ENCODE measurements around the gene UBXN7.
"Not testable (repeated sequence)": the region's sequence is repeated elsewhere in the genome, so short reads cannot be mapped to it uniquely, and the experiment has no call there.

Gene UBXN7

GRCh38 chr3:196445391-196445790 lies 13.2 kb upstream of the UBXN7 start:
- H3K9me3 ChIP-seq (ENCODE audit: control insufficient read depth, insufficient read depth, low read depth, low read length); H3K4me3 ChIP-seq (ENCODE audit: low read depth, low read length); H3K36me3 ChIP-seq (ENCODE audit: control insufficient read depth, insufficient read depth, low read length); H3K27me3 ChIP-seq (ENCODE audit: control insufficient read depth, insufficient read depth, low read length); H3K9ac ChIP-seq (ENCODE audit: low read length); H3K4me1 ChIP-seq (ENCODE audit: control insufficient read depth, insufficient read depth, low read length); H3K27ac ChIP-seq (ENCODE audit: low read depth, low read length): not testable (repeated sequence)

DNA sequence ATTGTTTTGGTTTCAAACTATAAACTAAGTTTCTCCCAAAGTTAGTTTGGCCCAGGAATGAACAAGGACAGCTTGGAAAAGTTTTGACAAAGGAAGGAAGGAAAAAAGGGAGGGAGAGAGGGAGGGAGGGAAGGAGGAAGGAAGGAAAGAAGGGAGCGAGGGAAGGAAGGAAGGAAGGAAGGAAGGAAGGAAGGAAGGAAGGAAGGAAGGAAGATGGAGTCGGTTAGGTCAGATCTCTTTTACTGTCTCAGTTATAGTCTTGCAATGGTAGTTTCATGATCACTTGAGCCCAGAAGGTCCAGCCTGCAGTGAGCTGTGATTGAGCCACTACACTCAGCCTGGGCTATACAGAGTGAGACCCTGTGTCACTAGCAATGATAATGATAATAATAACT lies 12.3 kb upstream of the UBXN7 start:
- no peak overlapping the region for H3K4me3 ChIP-seq (ENCODE audit: low read depth, low read length)

DNA sequence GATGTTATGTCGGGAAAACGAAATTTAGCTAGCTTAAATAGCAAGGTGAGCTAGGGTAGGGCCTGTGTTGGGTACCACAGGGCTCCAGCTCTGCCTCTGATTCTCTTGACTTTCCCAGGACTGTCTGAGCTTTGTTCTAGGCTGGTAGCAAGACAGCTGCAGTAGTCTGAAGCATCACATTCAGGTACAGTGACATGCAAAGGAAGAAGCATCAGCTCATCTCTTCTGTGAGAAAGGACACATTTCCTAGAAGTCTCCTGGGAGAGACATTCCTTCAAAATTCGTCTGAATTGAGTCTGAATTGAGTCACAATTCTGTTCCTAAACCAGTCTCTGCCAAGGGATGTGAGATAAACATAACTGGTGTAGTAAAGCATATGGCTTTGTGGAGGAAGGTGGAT lies 8.5 kb upstream of the UBXN7 start:
- Histone ChIP-seq H3K27ac (ENCODE audit: low read depth, low read length) (no peak overlapping the region), H3K4me1 (ENCODE audit: control insufficient read depth, insufficient read depth, low read length) (no peaks in the 10 kb centered on the region), H3K36me3 (ENCODE audit: control insufficient read depth, insufficient read depth, low read length) (no peaks in the 10 kb centered on the region), H3K4me3 (ENCODE audit: low read depth, low read length) (no peak overlapping the region), H3K9ac (ENCODE audit: low read length) (no peak overlapping the region), H3K27me3 (ENCODE audit: control insufficient read depth, insufficient read depth, low read length) (no peaks in the 10 kb centered on the region), H3K9me3 (ENCODE audit: control insufficient read depth, insufficient read depth, low read depth, low read length) (no peaks in the 10 kb centered on the region)

More for the DNA sequence above, 12.3 kb upstream of the UBXN7 start:
- H3K9ac ChIP-seq (ENCODE audit: low read length), result no peak overlapping the region
- H3K27me3 ChIP-seq (ENCODE audit: control insufficient read depth, insufficient read depth, low read length), result no peaks in the 10 kb centered on the region
- no peaks in the 10 kb centered on the region for H3K9me3 ChIP-seq (ENCODE audit: control insufficient read depth, insufficient read depth, low read depth, low read length)
- no peak overlapping the region for H3K27ac ChIP-seq (ENCODE audit: low read depth, low read length)
- no peaks in the 10 kb centered on the region for H3K36me3 ChIP-seq (ENCODE audit: control insufficient read depth, insufficient read depth, low read length)
- no peaks in the 10 kb centered on the region for H3K4me1 ChIP-seq (ENCODE audit: control insufficient read depth, insufficient read depth, low read length)

DNA sequence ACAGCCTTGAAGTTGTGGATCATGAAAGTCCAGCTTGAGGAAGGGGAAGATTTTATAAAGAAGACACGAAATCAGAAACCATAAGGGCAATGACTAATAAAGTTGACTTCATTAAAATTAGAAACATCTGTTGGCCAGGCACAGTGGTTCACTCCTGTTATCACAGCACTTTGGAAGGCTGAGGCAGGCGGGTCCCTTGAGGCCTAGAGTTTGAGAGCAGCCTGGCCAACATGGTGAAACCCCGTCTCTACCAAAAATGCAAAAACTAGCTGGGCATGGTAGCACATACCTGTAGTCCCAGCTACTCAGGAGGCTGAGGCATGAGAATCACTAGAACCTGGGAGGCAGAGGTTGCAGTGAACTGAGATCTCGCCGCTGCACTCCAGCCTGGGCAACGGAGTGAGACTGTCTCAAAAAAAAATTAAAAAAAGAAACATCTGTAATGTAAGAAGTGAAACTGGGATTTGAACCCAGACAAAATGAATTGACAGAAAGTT lies 7.9 kb upstream of the UBXN7 start:
- Histone ChIP-seq H3K9ac (ENCODE audit: low read length) (no peak overlapping the region), H3K4me3 (ENCODE audit: low read depth, low read length) (no peak overlapping the region), H3K4me1 (ENCODE audit: control insufficient read depth, insufficient read depth, low read length) (no peaks in the 10 kb centered on the region), H3K27me3 (ENCODE audit: control insufficient read depth, insufficient read depth, low read length) (no peaks in the 10 kb centered on the region), H3K9me3 (ENCODE audit: control insufficient read depth, insufficient read depth, low read depth, low read length) (no peaks in the 10 kb centered on the region), H3K36me3 (ENCODE audit: control insufficient read depth, insufficient read depth, low read length) (no peaks in the 10 kb centered on the region), H3K27ac (ENCODE audit: low read depth, low read length) (no peak overlapping the region)

- no peaks in the 10 kb centered on the region for H3K9me3 ChIP-seq (ENCODE audit: control insufficient read depth, insufficient read depth, low read depth, low read length)
- H3K9ac ChIP-seq (ENCODE audit: low read length), result peak overlapping the region; percentile 85
- no peaks in the 10 kb centered on the region for H3K4me1 ChIP-seq (ENCODE audit: control insufficient read depth, insufficient read depth, low read length)
- H3K36me3 ChIP-seq (ENCODE audit: control insufficient read depth, insufficient read depth, low read length), result peaks cover 7% of the 10 kb centered on the region
- peak overlapping the region; percentile 95 for H3K4me3 ChIP-seq (ENCODE audit: low read depth, low read length)
- H3K27ac ChIP-seq (ENCODE audit: low read depth, low read length), result peak overlapping the region; percentile 87
- H3K27me3 ChIP-seq (ENCODE audit: control insufficient read depth, insufficient read depth, low read length), result no peaks in the 10 kb centered on the region
Measured at GRCh38 chr3:196431181-196432136, 768 bp downstream of the UBXN7 start.

DNA sequence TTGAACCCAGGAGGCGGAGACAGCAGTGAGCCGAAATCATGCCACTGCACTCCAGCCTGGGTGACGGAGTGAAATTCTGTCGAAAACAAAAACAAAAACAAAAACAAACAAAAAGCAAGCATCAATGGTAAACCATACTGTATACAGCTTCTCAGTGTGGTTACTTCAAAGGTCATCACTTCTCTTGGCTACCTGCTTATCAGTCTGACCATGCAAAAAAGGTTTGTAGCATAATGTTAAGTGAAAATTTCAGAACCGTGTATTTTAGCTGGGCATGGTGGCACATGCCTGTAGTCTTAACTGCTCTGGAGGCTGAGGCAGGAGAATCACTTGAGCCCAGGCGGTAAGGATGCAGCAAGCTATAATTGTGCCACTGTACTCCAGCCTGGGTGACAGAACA lies 4.2 kb downstream of the UBXN7 start:
- Histone ChIP-seq H3K27me3 (ENCODE audit: control insufficient read depth, insufficient read depth, low read length) (no peaks in the 10 kb centered on the region), H3K36me3 (ENCODE audit: control insufficient read depth, insufficient read depth, low read length) (peaks cover 7% of the 10 kb centered on the region), H3K4me3 (ENCODE audit: low read depth, low read length) (no peak overlapping the region), H3K9ac (ENCODE audit: low read length) (no peak overlapping the region), H3K9me3 (ENCODE audit: control insufficient read depth, insufficient read depth, low read depth, low read length) (no peaks in the 10 kb centered on the region), H3K4me1 (ENCODE audit: control insufficient read depth, insufficient read depth, low read length) (peaks cover 3% of the 10 kb centered on the region; the same call in 1 of the 2 replicates), H3K27ac (ENCODE audit: low read depth, low read length) (no peak overlapping the region)

GRCh38 chr3:196424421-196424820 lies 7.8 kb downstream of the UBXN7 start:
- not testable (repeated sequence) for H3K36me3 ChIP-seq (ENCODE audit: control insufficient read depth, insufficient read depth, low read length); H3K27me3 ChIP-seq (ENCODE audit: control insufficient read depth, insufficient read depth, low read length); H3K9me3 ChIP-seq (ENCODE audit: control insufficient read depth, insufficient read depth, low read depth, low read length); H3K9ac ChIP-seq (ENCODE audit: low read length); H3K27ac ChIP-seq (ENCODE audit: low read depth, low read length); H3K4me1 ChIP-seq (ENCODE audit: control insufficient read depth, insufficient read depth, low read length); H3K4me3 ChIP-seq (ENCODE audit: low read depth, low read length)

DNA sequence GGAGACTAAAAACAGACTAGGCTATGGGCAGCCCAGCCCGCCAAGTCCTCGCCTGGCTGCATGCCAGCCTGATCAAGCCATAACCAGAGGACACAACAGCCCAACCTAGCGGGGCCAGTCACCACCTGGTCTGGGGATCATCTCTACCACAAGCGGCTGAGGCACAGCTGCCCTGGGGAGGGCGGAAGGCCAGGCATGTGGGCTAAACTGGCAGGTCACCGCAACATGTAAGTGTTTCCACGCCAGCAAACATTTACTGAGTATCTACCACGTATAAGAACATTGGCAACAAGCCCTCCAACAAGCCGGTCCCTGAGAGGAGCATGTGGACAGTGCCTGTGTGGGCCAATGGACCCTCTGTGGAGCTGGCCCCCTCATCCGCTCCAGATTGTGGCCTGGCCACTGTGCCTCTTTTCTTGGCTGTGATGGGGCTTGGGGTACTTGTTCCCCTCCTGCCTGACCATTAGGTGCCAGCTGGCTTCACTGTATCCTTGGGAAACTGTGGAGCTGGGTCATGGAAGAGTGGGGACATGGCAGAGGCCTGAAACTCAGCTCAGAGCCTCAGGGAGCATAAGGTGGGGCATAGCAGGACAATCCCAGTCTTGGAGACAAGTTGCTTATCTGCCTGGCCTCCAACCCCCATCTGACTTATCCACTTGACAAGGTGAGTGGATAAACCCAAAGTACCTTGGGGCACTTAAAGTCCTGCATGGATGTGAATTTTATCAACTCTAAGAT lies 9.0 kb downstream of the UBXN7 start:
- no peak overlapping the region for H3K27ac ChIP-seq (ENCODE audit: low read depth, low read length)
- H3K4me1 ChIP-seq (ENCODE audit: control insufficient read depth, insufficient read depth, low read length), result peaks cover 9% of the 10 kb centered on the region; the same call in 1 of the 2 replicates
- H3K36me3 ChIP-seq (ENCODE audit: control insufficient read depth, insufficient read depth, low read length), result peaks cover 4% of the 10 kb centered on the region
- H3K9me3 ChIP-seq (ENCODE audit: control insufficient read depth, insufficient read depth, low read depth, low read length), result no peaks in the 10 kb centered on the region
- no peaks in the 10 kb centered on the region for H3K27me3 ChIP-seq (ENCODE audit: control insufficient read depth, insufficient read depth, low read length)
- no peak overlapping the region for H3K9ac ChIP-seq (ENCODE audit: low read length)
- H3K4me3 ChIP-seq (ENCODE audit: low read depth, low read length), result no peak overlapping the region

DNA sequence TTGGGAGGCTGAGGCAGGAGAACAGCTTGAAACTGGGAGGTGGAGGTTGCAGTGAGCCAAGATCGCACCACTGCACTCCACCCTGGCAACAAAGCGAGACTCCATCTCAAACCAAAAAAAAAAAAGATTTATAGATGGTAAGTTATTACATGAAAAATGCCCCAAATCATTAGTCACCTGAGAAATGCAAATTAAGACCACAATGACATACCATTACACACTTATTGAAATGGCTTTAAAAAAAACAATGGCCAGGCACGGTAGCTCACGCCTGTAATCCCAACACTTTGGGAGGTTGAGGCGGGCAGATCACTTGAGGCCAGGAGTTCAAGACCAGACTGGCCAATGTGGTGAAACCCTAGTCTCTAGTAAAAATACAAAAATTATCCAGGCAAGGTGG lies 10.6 kb downstream of the UBXN7 start:
- not testable (repeated sequence) for H3K27ac ChIP-seq (ENCODE audit: low read depth, low read length)

GRCh38 chr3:196419386-196419785 lies 12.8 kb downstream of the UBXN7 start:
- Histone ChIP-seq H3K9me3 (ENCODE audit: control insufficient read depth, insufficient read depth, low read depth, low read length) (no peaks in the 10 kb centered on the region; the same call in 1 of the 2 replicates), H3K4me1 (ENCODE audit: control insufficient read depth, insufficient read depth, low read length) (peaks cover 9% of the 10 kb centered on the region; the same call in 1 of the 2 replicates), H3K27ac (ENCODE audit: low read depth, low read length) (no peak overlapping the region), H3K27me3 (ENCODE audit: control insufficient read depth, insufficient read depth, low read length) (no peaks in the 10 kb centered on the region), H3K36me3 (ENCODE audit: control insufficient read depth, insufficient read depth, low read length) (no peaks in the 10 kb centered on the region), H3K9ac (ENCODE audit: low read length) (no peak overlapping the region), H3K4me3 (ENCODE audit: low read depth, low read length) (no peak overlapping the region)

More for the DNA sequence above, 10.6 kb downstream of the UBXN7 start:
- not testable (repeated sequence) for H3K9me3 ChIP-seq (ENCODE audit: control insufficient read depth, insufficient read depth, low read depth, low read length); H3K4me1 ChIP-seq (ENCODE audit: control insufficient read depth, insufficient read depth, low read length); H3K9ac ChIP-seq (ENCODE audit: low read length); H3K27me3 ChIP-seq (ENCODE audit: control insufficient read depth, insufficient read depth, low read length); H3K4me3 ChIP-seq (ENCODE audit: low read depth, low read length); H3K36me3 ChIP-seq (ENCODE audit: control insufficient read depth, insufficient read depth, low read length)

DNA sequence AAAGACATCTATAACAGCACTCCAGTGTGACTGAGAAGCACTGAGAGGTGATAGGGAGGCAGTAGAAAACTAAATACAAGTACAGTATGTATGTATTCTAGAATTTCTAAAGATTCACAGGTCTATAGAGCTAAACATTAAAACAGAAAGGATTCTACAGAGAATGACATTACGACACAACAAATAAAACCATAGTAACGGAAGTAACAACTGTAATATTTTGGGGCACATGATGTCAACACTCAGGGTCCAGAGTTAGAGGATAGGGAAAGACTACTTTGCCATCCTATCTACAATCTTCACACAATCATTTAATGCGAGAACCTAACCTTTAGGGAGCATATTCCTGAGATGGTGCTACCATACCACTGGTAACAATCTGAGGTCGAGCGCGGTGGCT lies 13.6 kb downstream of the UBXN7 start:
- H3K9me3 ChIP-seq (ENCODE audit: control insufficient read depth, insufficient read depth, low read depth, low read length), result no peaks in the 10 kb centered on the region; the same call in 1 of the 2 replicates
- H3K9ac ChIP-seq (ENCODE audit: low read length), result no peak overlapping the region
- H3K4me3 ChIP-seq (ENCODE audit: low read depth, low read length), result no peak overlapping the region
- H3K27me3 ChIP-seq (ENCODE audit: control insufficient read depth, insufficient read depth, low read length), result no peaks in the 10 kb centered on the region
- peaks cover 9% of the 10 kb centered on the region; the same call in 1 of the 2 replicates for H3K4me1 ChIP-seq (ENCODE audit: control insufficient read depth, insufficient read depth, low read length)
- H3K27ac ChIP-seq (ENCODE audit: low read depth, low read length), result no peak overlapping the region
- H3K36me3 ChIP-seq (ENCODE audit: control insufficient read depth, insufficient read depth, low read length), result no peaks in the 10 kb centered on the region

Measured in HUES6 (cell line).